K562 (cell line): Measurements from ENCODE around the gene VPS35L. TPM values are rescaled to one million over a fixed set of nuclear protein-coding genes. Genes with fewer than 3 reads are reported as not detected.

Source experiments
- ATAC-seq: fragments of 200-7000 bp; cut with Tn5 transposase; 3 replicates; pipeline ENCODE4 v1.9.1; 2020; ENCODE audit warnings: moderate library complexity
- BruUV-seq: library from RNA; stranded (reverse); fragments of 400-500 nt; replicated peaks from 2 replicates; lab custom pipeline; 2021; lab: Mats Ljungman, UMichigan
- CTCF ChIA-PET: fragments of 300-600 bp; formaldehyde crosslinking; extraction: SDS; loops from one replicate; lab custom pipeline; 2021; ENCODE audit warnings: low intra/inter-chr PET ratio; lab: Yijun Ruan, JAX
- POLR2A ChIA-PET: fragments of 300-600, 350-650 bp; sonication (Branson Sonifier 250); formaldehyde crosslinking; extraction: SDS; loops from one replicate; lab custom pipeline; 2021; ENCODE audit warnings: antibody characterized with exemption, inconsistent platforms; lab: Yijun Ruan, JAX
- DNase-seq, 4 experiments: peaks; one replicate each; pipeline versions ENCODE4 v3.0.0 to v3.0.0-alpha.2; 2011 to 2018; ENCODE audit warnings: low spot score in 3 of 4, mixed read lengths in 3 of 4; ENCODE audit errors: extremely low read depth in 1 of 4
- FAIRE-seq: peaks from 2 replicates; lab custom pipeline; 2011; peaks lifted over from hg19 to GRCh38; lab: Jason Lieb, UNC
- H2AFZ ChIP-seq: 2 replicates; pipeline ENCODE4 v1.6.0; 2011; ENCODE audit warnings: low read depth, low read length, control low read depth, inconsistent platforms
- H3K27ac ChIP-seq: fragments of 200-600 bp; 3 replicates; pipeline ENCODE4 v1.8.0; 2011; ENCODE audit warnings: low read depth, mild to moderate bottlenecking, control low read depth, inconsistent platforms, low read length, moderate library complexity, mixed read lengths; ENCODE audit errors: extremely low read depth
- H3K27me3 ChIP-seq, 2 experiments: fragments of 300-600 bp in 1 of 2; 2 replicates in 1 of 2; 3 replicates in 1 of 2; pipeline versions ENCODE4 v1.6.0 to v1.8.0; 2011; ENCODE audit warnings: inconsistent platforms in 2 of 2, low read length in 2 of 2, mild to moderate bottlenecking in 1 of 2, mixed read lengths in 1 of 2, moderate library complexity in 1 of 2; ENCODE audit not compliant: control insufficient read depth in 2 of 2, insufficient read depth in 2 of 2
- H3K36me3 ChIP-seq: fragments of 300-600 bp; 3 replicates; pipeline ENCODE4 v1.8.0; 2011; ENCODE audit warnings: mild to moderate bottlenecking, low read length, inconsistent platforms; ENCODE audit not compliant: control insufficient read depth, insufficient read depth
- H3K4me1 ChIP-seq, 2 experiments: fragments of 200-600 bp in 1 of 2; replicated peaks in 1 of 2; 2 replicates in 1 of 2; 3 replicates in 1 of 2; pipeline versions ENCODE4 v1.5.1 to v1.8.0; 2011; ENCODE audit warnings: inconsistent platforms in 2 of 2, low read length in 2 of 2, mild to moderate bottlenecking in 1 of 2, mixed read lengths in 1 of 2, moderate library complexity in 1 of 2; ENCODE audit not compliant: control insufficient read depth in 2 of 2, insufficient read depth in 2 of 2
- H3K4me2 ChIP-seq: 2 replicates; pipeline ENCODE4 v1.6.1; 2011; ENCODE audit warnings: low read length, control low read depth, inconsistent platforms, mixed read lengths; ENCODE audit not compliant: insufficient read depth
- H3K4me3 ChIP-seq: fragments of 200-600 bp; sonication (generic), shearing (Covaris generic); 2 replicates; pipeline ENCODE4 v1.5.1; 2016; ENCODE audit warnings: control low read depth, inconsistent platforms
- H3K79me2 ChIP-seq: fragments of 200-600 bp; 3 replicates; pipeline ENCODE4 v1.8.0; 2011; ENCODE audit warnings: low read length, inconsistent platforms; ENCODE audit not compliant: control insufficient read depth, insufficient read depth
- H3K9ac ChIP-seq, 2 experiments: 2 replicates each; pipeline versions ENCODE4 v1.6.0 to v1.6.1; 2011; ENCODE audit warnings: low read depth in 2 of 2, low read length in 2 of 2, control low read depth in 1 of 2, inconsistent platforms in 1 of 2, mild to moderate bottlenecking in 1 of 2, mixed read lengths in 1 of 2; ENCODE audit not compliant: insufficient read depth in 1 of 2
- H3K9me1 ChIP-seq: one replicate; pipeline ENCODE4 v1.6.0; 2011; ENCODE audit warnings: inconsistent platforms, mild to moderate bottlenecking, low read length, moderate library complexity; ENCODE audit not compliant: control insufficient read depth, insufficient read depth
- H3K9me3 ChIP-seq: replicated peaks from 2 replicates; pipeline ENCODE4 v1.5.1; 2011; ENCODE audit warnings: low read depth, low read length, inconsistent platforms; ENCODE audit not compliant: control insufficient read depth, insufficient read depth
- H4K20me1 ChIP-seq: replicated peaks from 2 replicates; pipeline ENCODE4 v1.6.1; 2011; ENCODE audit warnings: low read length, inconsistent platforms, mixed read lengths; ENCODE audit not compliant: control insufficient read depth, insufficient read depth
- BRD9 ChIP-seq: fragments of 450-650 bp; IDR thresholded peaks from 2 replicates; pipeline ENCODE4 v1.6.1; 2018; ENCODE audit warnings: low read depth; ENCODE audit not compliant: partially characterized antibody
- CBX3 ChIP-seq, 2 experiments: IDR thresholded peaks; 1 replicate in 1 of 2; 2 replicates in 1 of 2; pipeline ENCODE4 v1.6.1; 2012; ENCODE audit warnings: inconsistent platforms in 2 of 2, low read length in 2 of 2, borderline replicate concordance in 1 of 2, control low read depth in 1 of 2
- CHD2 ChIP-seq: IDR thresholded peaks from 2 replicates; pipeline ENCODE4 v1.6.1; 2011; ENCODE audit warnings: low read depth, low read length
- EGR1 ChIP-seq: fragments of 450-650 bp; conservative IDR thresholded peaks from 2 replicates; pipeline ENCODE4 v1.6.1; 2017; ENCODE audit warnings: mild to moderate bottlenecking
- HEY1 ChIP-seq: fragments of 250-450 bp; sonication (Bioruptor Pico); IDR thresholded peaks from 2 replicates; pipeline ENCODE4 v1.5.0; 2020; ENCODE audit warnings: mild to moderate bottlenecking, moderate library complexity, borderline replicate concordance
- LARP7 ChIP-seq: fragments of 450-650 bp; IDR thresholded peaks from 2 replicates; pipeline ENCODE4 v1.6.1; 2016
- PHF20 ChIP-seq: fragments of 450-650 bp; IDR thresholded peaks from 2 replicates; pipeline ENCODE4 v1.6.1; 2018; ENCODE audit not compliant: partially characterized antibody
- PPARD ChIP-seq: fragments of 250-450 bp; sonication (Bioruptor Pico); IDR thresholded peaks from 2 replicates; pipeline ENCODE4 v1.8.0; 2022; ENCODE audit warnings: inconsistent platforms, mild to moderate bottlenecking, moderate library complexity
- SIRT6 ChIP-seq: IDR thresholded peaks from one replicate; pipeline ENCODE4 v1.6.1; 2012; ENCODE audit warnings: low read depth, mild to moderate bottlenecking, control low read depth, inconsistent platforms, low read length, moderate library complexity
- SREBF2 ChIP-seq: sonication (generic); formaldehyde crosslinking; IDR thresholded peaks from 2 replicates; pipeline ENCODE4 v1.4.0; 2020; ENCODE audit warnings: mild to moderate bottlenecking, missing genetic modification reagents
- THAP7 ChIP-seq: fragments of 250-450 bp; sonication (Bioruptor Pico); IDR thresholded peaks from 2 replicates; pipeline ENCODE4 v1.5.0; 2021
- ZNF324 ChIP-seq: fragments of 250-450 bp; sonication (Bioruptor Pico); IDR thresholded peaks from 2 replicates; pipeline ENCODE4 v1.4.0; 2020; ENCODE audit warnings: mild to moderate bottlenecking
- WGBS: fragments of 100-300 bp; shearing (Covaris generic); methylation state at CpG from one replicate; pipeline ENCODE4 v1.1.6; 2016; ENCODE audit warnings: low coverage, mixed read lengths; ENCODE audit not compliant: insufficient coverage; ENCODE audit errors: missing lambda C conversion rate; 5-methylcytosine and 5-hydroxymethylcytosine counted together
- in situ Hi-C: fragments of 300-500 bp; cut with MboI; formaldehyde crosslinking; loops from 4 replicates; pipeline ENCODE4 v1.15.0; 2018; ENCODE audit warnings: inconsistent platforms, mixed read lengths
- intact Hi-C: fragments of 100-400 bp; cut with micrococcal nuclease; formaldehyde crosslinking; loops from 2 replicates; pipeline ENCODE4 v1.14.2; 2022
- polyA plus RNA-seq, 8 experiments: library from polyadenylated mRNA; depleted of rRNA in 4 of 8; stranded (reverse) in 5 of 8; unstranded in 3 of 8; fragments of >200 nt; fragmentation: Nextera tagmentation in 2 of 8; fragmentation: Illumina TruSeq in 1 of 8; extraction: Ambion mirVana in 2 of 8; extraction: Trizol in 1 of 8; gene quantifications; 2 replicates each; pipeline versions ENCODE4 v1.2.1 to v1.2.3, GENCODE V29; 2011 to 2014; ENCODE audit warnings: inconsistent platforms in 1 of 8, missing spikeins in 1 of 8
- total RNA-seq, 7 experiments: library from RNA; depleted of rRNA in 6 of 7; stranded (reverse); fragments of >200 nt in 6 of 7; fragmentation: Illumina TruSeq in 2 of 7; extraction: Trizol in 2 of 7; gene quantifications; 2 replicates each; pipeline versions ENCODE4 v1.2.1 to v1.2.3, GENCODE V29; 2011 to 2021; ENCODE audit warnings: low replicate concordance in 1 of 7
- TF ChIP-seq, protein P1 (sequence below): sonication (generic); formaldehyde crosslinking; IDR thresholded peaks from 2 replicates; pipeline ENCODE4 v1.8.0; 2023; ENCODE audit warnings: mild to moderate bottlenecking, missing genetic modification reagents
- TF ChIP-seq, protein P2 (sequence below): fragments of 150-350 bp; conservative IDR thresholded peaks from 2 replicates; pipeline ENCODE4 v1.6.1; 2014; ENCODE audit warnings: low read length

Gene VPS35L
- total and polyA plus RNA-seq, 9 of the 15 experiments (the other 6 are each of a cell fraction or from before 2014, with no cell fraction given), result 10.2 to 30.4 (median 20.1) TPM

DNA sequence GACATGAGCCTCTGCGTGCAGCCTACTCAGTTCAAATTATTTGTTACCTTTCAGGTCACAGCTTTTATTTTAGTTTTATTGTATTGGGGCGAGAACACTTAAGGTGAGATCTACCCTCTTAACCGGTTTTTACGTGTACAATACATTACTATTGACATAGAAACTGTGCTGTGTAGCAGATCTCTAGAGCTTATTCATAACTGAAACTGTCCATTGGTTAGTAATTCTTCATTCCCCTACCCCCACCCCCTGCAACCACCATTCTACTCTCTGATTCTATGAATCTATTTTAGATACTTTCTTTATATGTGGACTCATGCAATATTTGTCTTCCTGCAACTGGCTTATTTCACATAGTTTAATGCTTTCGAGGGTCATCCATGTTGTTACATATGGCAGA is 119.0 kb downstream of the VPS35L start:
- ChIA-PET CTCF (no interaction called here), POLR2A (no interaction called here)
- BruUV-seq, result no TSS peak
- intact Hi-C loops (no loop called here), in situ Hi-C loops (no loop called here)
- 51% methylated on average over 5 of the region's 5 CpGs for WGBS
- no peaks in the 10 kb centered on the region; the same call in 1 of the 2 replicates for H4K20me1 ChIP-seq
- no peak overlapping the region for H2AFZ ChIP-seq
- H3K9ac ChIP-seq, result no peak overlapping the region
- no peak overlapping the region for H3K4me3 ChIP-seq
- no peak for ATAC-seq
- H3K4me1 ChIP-seq, result no peaks in the 10 kb centered on the region
- H3K27ac ChIP-seq, result no peak overlapping the region
- no peak for FAIRE-seq
- no peaks in the 10 kb centered on the region for H3K9me3 ChIP-seq
- TF ChIP-seq EGR1, result no peak
- no peak for TF ChIP-seq BRD9
- TF ChIP-seq ZNF324 (CRISPR knock-in tag), result no peak
- no peak for TF ChIP-seq CBX3 (IDR thresholded peaks at IDR 0.05; ENCODE audit: borderline replicate concordance in 1 of 2, low read length in 2 of 2)
- no peak for TF ChIP-seq PPARD (CRISPR knock-in tag)
- TF ChIP-seq HEY1 (CRISPR knock-in tag), result no peak
- TF ChIP-seq LARP7, result no peak
- no peak for TF ChIP-seq SREBF2 (CRISPR knock-in tag)
- TF ChIP-seq PHF20, result no peak
- TF ChIP-seq THAP7 (CRISPR knock-in tag), result no peak
- TF ChIP-seq, protein P1, sequence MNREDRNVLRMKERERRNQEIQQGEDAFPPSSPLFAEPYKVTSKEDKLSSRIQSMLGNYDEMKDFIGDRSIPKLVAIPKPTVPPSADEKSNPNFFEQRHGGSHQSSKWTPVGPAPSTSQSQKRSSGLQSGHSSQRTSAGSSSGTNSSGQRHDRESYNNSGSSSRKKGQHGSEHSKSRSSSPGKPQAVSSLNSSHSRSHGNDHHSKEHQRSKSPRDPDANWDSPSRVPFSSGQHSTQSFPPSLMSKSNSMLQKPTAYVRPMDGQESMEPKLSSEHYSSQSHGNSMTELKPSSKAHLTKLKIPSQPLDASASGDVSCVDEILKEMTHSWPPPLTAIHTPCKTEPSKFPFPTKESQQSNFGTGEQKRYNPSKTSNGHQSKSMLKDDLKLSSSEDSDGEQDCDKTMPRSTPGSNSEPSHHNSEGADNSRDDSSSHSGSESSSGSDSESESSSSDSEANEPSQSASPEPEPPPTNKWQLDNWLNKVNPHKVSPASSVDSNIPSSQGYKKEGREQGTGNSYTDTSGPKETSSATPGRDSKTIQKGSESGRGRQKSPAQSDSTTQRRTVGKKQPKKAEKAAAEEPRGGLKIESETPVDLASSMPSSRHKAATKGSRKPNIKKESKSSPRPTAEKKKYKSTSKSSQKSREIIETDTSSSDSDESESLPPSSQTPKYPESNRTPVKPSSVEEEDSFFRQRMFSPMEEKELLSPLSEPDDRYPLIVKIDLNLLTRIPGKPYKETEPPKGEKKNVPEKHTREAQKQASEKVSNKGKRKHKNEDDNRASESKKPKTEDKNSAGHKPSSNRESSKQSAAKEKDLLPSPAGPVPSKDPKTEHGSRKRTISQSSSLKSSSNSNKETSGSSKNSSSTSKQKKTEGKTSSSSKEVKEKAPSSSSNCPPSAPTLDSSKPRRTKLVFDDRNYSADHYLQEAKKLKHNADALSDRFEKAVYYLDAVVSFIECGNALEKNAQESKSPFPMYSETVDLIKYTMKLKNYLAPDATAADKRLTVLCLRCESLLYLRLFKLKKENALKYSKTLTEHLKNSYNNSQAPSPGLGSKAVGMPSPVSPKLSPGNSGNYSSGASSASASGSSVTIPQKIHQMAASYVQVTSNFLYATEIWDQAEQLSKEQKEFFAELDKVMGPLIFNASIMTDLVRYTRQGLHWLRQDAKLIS (CRISPR knock-in tag), result no peak
- TF ChIP-seq SIRT6, result no peak
- no peak for TF ChIP-seq CHD2
- TF ChIP-seq, protein P2, sequence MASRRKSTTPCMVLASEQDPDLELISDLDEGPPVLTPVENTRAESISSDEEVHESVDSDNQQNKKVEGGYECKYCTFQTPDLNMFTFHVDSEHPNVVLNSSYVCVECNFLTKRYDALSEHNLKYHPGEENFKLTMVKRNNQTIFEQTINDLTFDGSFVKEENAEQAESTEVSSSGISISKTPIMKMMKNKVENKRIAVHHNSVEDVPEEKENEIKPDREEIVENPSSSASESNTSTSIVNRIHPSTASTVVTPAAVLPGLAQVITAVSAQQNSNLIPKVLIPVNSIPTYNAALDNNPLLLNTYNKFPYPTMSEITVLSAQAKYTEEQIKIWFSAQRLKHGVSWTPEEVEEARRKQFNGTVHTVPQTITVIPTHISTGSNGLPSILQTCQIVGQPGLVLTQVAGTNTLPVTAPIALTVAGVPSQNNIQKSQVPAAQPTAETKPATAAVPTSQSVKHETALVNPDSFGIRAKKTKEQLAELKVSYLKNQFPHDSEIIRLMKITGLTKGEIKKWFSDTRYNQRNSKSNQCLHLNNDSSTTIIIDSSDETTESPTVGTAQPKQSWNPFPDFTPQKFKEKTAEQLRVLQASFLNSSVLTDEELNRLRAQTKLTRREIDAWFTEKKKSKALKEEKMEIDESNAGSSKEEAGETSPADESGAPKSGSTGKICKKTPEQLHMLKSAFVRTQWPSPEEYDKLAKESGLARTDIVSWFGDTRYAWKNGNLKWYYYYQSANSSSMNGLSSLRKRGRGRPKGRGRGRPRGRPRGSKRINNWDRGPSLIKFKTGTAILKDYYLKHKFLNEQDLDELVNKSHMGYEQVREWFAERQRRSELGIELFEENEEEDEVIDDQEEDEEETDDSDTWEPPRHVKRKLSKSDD, result no peak
- H3K9me1 ChIP-seq, result no peaks in the 10 kb centered on the region
- no peaks in the 10 kb centered on the region for H3K36me3 ChIP-seq
- no peak for DNase-seq
- no peaks in the 10 kb centered on the region for H3K27me3 ChIP-seq
- no peak overlapping the region for H3K4me2 ChIP-seq
- no peaks in the 10 kb centered on the region for H3K79me2 ChIP-seq
